GM12865 (cell line): ENCODE results near the gene TEX53.

Experiments used
- DNase-seq: peaks from one replicate; pipeline ENCODE4 v3.0.0; 2010; ENCODE audit warnings: low read depth
- H3K4me3 ChIP-seq: 2 replicates; pipeline ENCODE4 v1.5.1; 2011; ENCODE audit warnings: mild to moderate bottlenecking, low read depth, low read length, control low read depth
- TF ChIP-seq, protein P1 (sequence below): IDR thresholded peaks from 2 replicates; pipeline ENCODE4 v1.5.1; 2011; ENCODE audit warnings: low read length, control low read depth, low read depth, inconsistent platforms; ENCODE audit not compliant: insufficient read depth; ENCODE audit errors: missing control alignments

Gene TEX53

GRCh38 chr9:114688909-114689610 lies 31.5 kb upstream of the TEX53 start:
- no peak overlapping the region for H3K4me3 ChIP-seq
- TF ChIP-seq, protein P1, sequence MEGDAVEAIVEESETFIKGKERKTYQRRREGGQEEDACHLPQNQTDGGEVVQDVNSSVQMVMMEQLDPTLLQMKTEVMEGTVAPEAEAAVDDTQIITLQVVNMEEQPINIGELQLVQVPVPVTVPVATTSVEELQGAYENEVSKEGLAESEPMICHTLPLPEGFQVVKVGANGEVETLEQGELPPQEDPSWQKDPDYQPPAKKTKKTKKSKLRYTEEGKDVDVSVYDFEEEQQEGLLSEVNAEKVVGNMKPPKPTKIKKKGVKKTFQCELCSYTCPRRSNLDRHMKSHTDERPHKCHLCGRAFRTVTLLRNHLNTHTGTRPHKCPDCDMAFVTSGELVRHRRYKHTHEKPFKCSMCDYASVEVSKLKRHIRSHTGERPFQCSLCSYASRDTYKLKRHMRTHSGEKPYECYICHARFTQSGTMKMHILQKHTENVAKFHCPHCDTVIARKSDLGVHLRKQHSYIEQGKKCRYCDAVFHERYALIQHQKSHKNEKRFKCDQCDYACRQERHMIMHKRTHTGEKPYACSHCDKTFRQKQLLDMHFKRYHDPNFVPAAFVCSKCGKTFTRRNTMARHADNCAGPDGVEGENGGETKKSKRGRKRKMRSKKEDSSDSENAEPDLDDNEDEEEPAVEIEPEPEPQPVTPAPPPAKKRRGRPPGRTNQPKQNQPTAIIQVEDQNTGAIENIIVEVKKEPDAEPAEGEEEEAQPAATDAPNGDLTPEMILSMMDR, result no peak
- DNase-seq, result no peak

DNA sequence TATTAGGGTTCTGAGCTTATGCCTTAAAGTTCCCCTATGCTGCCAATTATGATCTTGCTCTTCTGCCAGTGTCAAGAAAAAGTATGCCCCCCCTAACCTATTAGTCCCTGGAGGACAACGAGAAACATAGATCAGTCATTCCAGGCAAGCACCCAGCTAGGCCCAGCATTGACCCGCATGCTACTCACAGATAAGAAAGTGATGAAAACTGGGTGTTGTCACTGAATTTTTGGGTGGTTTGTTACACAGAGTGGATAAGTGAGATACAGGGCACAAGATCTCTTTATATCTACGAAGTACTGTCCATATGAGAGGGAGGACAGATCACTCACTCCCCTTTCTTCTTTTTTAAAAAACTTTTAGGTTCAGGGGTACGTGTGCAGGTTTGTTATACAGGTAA lies 30.8 kb upstream of the TEX53 start:
- DNase-seq, result no peak
- no peak overlapping the region for H3K4me3 ChIP-seq
- TF ChIP-seq, protein P1, result no peak

DNA sequence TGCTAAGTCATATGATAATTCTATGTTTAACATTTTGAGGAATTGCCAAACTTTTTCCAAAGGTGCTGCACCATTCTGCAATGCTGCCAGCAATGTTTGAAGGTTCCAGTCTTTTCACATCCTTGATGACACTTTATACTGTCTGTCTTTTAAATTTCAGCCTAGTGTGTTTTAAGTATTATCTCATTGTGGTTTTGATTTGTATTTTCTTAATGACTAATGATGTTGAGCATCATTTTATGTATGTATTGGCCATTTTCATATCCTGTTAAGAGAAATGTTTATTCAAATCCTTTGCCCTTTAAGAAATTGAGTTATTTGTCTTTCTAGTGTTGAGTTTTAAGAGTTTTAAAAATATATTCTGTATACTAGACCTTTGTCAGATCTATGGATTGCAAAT lies 29.4 kb upstream of the TEX53 start:
- no peak for DNase-seq
- H3K4me3 ChIP-seq, result no peak overlapping the region
- TF ChIP-seq, protein P1, result no peak

DNA sequence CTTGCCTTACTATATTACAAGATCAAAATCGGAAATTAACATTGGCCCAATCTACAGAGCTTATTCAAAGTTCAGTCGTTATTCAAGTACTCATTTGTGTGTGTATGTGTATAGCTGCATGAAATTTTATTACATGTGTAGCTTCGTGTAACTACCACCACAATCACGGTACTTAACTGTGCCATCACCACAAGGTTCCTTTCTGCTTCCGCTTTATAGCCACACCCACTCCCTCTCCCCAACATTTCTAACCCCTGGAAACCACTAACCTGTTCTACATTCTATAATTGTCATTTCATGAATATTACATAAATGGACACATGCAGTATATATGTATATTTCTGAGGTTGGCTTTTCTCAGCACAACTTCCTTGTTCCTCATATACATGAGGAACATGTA lies 28.3 kb upstream of the TEX53 start:
- TF ChIP-seq, protein P1, result no peak
- no peak for DNase-seq
- no peak overlapping the region for H3K4me3 ChIP-seq

- H3K4me3 ChIP-seq, result no peak overlapping the region
- DNase-seq, result no peak
- TF ChIP-seq, protein P1, result no peak
Measured at GRCh38 chr9:114684036-114684435, 26.4 kb upstream of the TEX53 start.

GRCh38 chr9:114682846-114683245 lies 25.2 kb upstream of the TEX53 start:
- no peak for DNase-seq
- TF ChIP-seq, protein P1, result no peak
- no peak overlapping the region for H3K4me3 ChIP-seq
